ENCODE data around the gene UGDH.
"Not testable (repeated sequence)": the region's sequence is repeated elsewhere in the genome, so short reads cannot be mapped to it uniquely, and the experiment has no call there.

UGDH gene

DNA sequence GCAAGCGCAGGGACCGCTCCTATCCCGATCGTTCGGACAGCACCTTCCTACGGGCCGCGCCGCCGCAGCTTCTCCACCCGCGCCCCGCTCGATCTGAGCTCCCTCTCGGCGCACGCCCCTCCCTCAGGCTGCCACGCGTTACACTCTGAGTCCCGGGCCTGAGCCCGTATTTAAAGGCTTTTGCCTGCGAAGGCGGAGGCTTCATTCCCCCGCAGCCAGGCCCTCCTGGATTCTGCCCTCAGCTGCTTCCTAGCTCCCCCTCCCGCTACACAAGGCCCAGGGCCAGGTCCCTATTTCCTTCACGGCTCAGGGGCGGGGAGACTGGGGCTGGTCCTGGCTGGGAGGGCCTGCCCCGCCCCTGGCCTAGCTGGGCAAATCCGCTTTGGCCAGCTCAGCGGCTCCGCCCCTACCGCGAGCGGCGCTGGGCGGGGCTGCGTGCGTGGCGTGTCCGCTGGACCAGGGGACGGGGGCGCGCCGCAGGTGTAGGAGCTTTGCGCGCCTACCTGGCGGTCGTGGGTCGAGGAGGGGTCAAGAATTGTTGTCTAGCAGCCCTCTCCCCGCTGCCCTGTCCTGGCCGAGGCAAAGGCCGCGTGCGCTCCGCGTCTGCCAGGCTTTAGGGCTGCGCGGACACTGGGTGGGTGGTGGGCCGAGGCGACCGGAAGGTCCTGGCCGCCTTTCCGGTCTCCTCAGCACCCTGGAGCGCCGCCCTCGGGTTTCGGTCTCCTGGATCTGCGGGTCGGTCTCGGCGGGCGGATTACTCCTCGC, at the start of gene UGDH:
TSS of gene UGDH (minus strand) at position 144 of the 765 bp plus-strand sequence. CDS start 5,927 bp downstream, outside the sequence.
- DNase-seq (ENCODE audit: low read depth in 3 of 3), result peak; percentile 82 to 91 (median 86)

DNA sequence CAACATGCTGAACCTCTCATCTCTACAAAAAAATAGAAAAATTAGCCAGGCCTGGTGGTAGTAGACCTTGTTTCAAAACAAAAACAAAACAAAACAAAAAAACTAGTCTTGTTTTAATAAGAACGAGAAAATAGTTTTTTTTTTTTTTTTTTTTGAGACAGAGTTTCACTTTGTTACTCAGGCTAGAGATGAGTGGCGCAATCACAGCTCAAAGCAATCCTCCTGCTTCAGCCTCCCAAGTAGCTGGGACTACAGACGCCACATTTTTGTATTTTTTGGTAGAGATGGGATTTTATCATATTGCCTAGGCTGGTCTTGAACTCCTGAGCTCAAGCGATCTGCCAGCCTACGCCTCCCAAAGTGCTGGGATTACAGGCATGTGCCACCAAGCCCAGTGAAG, 47.7 kb upstream of the UGDH start:
- DNase-seq (ENCODE audit: low read depth in 3 of 3), result no peak

DNA sequence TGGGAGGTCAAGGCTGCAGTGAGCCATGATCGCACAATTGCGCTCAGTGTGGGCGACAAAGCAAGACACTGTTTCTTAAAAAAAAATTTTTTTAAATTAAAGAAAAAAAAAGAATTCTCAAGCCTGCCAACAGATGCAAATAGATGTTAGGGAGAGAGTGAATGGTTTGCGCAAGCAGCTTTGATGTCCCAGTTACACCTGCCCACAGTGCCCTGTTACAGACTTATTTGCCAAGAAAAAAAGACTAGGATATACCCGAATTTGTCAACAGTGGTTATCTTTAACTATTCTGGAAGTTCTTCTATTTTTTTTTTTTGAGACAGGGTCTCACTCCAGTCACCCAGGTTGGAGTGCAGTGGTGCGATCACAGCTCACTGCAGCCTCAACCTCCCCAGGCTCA, 44.3 kb upstream of the UGDH start:
- no peak for DNase-seq (ENCODE audit: low read depth in 3 of 3)

DNA sequence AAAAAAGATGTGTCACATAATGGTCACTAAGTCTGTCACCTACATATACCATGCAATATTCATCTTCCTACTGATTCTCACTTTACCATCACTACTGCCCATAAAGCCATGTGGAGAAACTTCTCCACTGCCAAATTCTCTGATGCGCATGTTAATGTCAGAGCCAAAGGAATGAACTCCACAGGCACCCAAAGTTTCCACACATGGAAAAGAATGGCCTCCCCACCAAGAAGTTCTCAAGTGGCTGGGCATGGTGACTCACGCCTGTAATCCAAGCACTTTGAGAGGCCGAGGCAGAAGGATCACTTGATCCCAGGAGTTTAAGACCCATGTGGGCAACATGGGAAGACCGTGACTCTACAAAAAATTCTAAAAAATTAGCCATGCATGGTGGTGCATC, 43.8 kb upstream of the UGDH start:
- no peak for DNase-seq (ENCODE audit: low read depth in 3 of 3)

DNA sequence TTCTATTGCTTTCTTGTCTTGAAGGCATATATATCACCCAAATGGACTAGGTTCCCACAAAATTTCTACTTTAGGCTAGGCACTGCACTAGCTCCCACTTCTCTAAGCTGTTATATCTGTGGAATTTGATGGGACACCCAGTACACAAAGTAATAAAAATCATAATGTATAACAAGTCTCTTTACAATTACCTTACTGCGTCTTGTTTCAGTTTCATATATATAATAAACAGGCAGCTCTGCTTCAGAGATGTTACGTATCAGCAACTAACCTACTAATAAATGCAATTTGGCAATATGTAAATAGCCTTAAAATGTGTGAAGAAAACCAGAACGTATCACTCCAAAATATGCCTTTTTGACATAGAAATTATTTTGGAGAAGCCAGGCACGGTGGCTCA, 42.0 kb upstream of the UGDH start:
- no peak for DNase-seq (ENCODE audit: low read depth in 3 of 3)

DNA sequence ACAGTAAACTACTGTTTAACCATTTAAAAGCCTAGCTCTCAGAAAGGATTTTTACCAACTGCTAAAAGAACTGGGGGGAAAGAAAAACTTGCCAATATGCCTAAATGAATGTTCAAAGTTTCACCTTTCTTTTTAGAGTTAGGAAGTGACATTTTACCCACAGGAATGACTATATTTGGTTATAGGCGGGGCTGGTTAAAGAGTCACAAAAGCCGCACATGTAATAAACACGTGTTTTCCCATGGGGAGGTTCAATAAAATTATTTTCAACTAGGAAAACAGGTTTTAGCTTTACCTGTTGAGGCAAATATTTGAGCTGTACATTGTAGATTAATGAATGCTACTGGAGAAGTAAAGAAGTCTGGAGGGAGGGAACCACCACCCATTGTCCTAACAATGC, 41.6 kb upstream of the UGDH start:
- DNase-seq (ENCODE audit: low read depth in 3 of 3), result no peak

DNA sequence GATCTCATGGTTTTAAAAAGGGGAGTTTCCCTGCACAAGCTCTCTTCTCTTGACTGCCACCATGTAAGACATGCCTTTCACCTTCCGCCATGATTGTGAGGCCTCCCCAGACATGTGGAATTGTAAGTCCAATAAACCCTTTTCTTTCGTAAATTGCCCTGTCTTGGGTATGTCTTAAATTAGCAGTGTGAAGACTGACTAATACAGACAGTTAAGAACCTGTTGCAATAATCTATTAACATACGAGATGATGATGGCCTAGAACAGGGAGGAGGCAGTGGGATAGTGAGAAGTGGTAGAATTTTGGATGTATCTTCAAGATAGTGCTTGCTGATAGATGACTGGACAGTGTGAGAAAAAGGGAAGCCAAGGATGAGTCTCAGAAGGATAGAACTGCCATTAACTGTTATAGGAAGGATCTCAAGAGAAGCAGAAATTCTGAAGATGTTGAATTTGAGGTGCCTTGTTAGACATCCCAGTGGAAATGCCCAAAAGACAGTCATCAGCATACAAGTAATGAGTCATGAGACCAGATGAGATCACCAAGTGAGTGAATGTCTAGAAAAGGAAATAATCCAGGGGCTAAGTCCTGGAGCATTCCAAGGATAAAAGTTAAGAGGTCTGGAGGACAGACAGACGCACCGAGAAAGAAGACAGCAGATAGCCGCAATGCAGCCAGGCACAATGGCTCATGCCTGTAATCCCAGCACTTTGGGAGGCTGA, 38.8 kb upstream of the UGDH start:
- no peak for DNase-seq (ENCODE audit: low read depth in 3 of 3)

DNA sequence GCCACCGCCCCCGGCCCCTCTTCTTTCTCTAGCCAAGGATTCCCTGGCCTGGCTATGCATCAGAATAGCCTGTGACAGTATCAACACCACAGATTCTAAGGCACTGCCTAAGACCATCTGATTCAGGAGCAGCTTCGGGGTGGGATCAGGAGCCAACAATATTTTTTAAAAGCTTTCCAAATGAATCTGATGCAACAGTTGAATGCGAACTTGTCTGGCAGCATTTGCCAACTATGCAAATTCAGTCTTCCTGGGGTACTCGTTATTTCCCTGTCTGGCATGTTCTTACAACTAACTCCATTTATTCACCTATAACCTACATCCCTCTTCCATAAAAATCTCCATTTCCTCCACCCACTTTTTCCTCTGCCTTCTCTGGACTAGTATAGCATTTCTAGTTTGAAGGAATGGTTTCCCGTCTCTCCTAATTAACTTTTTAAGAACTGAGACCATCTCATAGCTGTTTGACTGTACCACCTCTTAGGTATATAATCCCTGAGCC, 36.2 kb upstream of the UGDH start:
- no peak for DNase-seq (ENCODE audit: low read depth in 3 of 3)

DNA sequence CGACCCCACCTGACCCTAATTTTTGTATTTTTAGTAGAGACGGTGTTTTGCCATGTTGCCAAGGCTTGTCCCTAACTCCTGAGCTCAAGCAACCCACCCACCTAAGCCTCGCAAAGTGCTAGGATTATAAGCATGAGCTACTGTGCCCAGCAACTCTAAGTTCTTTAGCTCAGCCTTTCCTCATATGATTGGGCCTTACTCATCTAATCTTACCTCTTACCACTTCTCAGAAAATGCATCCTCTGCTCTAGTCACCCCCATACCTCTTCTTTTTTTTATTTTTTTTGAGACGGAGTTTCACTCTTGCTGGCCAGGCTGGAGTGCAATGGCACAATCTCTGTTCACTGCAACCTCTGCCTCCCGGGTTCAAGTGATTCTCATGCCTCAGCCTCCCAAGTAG, 35.6 kb upstream of the UGDH start:
- DNase-seq (ENCODE audit: low read depth in 3 of 3), result no peak

DNA sequence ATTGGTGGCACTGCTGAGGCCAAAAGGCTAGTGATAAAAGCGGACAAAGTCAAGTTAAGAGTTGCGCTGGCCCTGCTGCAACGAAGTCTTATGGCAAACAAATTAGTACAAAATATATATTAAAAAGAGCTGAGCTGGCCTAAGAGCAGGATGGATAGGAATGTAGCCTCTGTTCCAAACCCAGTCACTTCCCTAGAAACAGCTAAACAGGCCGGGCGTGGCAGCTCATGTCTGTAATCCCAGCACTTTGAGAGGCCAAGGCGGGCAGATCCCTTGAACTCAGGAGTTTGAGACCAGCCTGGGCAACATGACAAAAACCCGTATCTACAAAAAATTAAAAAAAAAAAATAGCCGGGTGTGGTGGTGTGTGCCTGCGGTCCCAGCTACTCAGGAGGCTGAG, 32.4 kb upstream of the UGDH start:
- DNase-seq (ENCODE audit: low read depth in 3 of 3), result no peak

DNA sequence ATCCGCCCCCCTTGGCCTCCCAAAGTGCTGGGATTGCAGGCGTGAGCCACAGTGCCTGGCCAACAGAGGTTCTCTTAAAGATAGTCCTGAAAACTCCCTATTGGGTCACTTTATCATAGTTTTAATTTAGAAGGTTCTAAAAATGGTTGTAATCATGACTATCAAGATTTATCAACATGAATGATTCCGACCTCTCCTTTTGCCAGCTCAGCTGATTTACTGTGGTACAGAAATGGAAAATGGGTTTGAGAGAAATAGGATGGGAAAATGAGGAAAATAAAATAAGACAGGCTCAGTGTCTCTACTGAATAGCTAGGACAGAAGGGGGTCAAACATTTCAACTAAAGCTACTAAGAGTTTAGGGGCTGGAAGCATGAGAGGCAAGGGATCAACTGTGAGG, 28.2 kb upstream of the UGDH start:
- no peak for DNase-seq (ENCODE audit: low read depth in 3 of 3)

DNA sequence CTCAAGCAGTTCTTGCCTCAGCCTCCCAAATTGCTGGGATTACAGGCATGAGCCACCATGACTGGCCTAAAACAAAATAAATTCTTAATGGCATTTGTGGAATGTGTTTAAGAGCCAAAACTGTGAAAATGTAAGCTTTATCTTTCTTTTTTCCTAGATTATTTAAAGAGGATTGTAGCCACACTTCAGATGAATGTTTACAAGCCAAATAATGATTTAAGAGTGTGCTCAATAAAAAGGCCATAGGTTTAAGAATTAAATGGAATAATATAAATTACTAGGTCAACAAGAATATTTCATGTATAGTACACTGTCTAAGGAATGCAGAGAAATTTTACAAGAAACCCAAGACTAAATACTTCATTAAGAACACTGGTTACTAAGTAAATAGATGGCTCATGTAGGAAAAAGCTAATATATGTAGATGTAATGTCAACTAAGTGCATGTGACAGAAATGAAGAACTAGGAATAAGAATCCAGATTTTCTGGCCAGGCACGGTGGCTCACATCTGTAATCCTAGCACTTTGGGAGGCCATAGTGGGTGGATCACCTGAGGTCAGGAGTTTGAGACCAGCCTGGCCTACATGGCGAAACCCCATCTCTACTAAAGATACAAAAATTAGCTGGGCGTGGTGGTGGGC, 21.3 kb upstream of the UGDH start:
- DNase-seq (ENCODE audit: low read depth in 3 of 3), result no peak

DNA sequence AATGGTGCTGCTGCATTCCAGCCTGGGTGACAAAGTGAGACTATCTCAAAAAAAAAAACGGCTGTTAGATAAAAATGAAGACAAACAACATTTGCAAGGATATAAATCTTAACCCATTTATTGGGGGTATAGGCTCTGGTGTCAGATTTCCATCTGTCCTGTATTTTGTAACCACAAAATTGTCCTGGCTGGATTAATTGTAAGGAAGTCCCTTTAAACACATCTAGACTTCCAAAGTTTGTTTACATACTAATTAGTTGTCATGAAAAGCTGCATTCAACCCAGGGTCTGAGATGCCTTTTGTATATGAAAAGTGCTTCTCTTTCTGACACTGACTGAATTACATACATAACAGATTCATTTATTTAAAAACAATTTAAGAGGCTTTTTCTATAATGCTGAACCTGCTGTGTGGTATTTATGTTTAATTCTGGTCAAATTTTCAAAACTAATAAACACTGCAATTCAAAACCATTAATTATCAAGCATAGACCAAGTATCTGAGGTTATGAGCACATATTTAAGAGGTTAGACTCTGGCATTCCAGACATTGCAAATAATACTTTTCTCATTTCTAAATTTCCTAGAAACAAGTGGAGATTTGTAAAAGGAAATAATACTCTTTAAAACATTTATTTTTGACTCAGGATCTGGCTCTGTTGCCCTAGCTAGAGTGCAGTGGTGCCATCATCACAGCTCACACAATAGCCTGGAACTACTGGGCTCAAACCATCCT, 17.5 kb upstream of the UGDH start:
- DNase-seq (ENCODE audit: low read depth in 3 of 3), result no peak

DNA sequence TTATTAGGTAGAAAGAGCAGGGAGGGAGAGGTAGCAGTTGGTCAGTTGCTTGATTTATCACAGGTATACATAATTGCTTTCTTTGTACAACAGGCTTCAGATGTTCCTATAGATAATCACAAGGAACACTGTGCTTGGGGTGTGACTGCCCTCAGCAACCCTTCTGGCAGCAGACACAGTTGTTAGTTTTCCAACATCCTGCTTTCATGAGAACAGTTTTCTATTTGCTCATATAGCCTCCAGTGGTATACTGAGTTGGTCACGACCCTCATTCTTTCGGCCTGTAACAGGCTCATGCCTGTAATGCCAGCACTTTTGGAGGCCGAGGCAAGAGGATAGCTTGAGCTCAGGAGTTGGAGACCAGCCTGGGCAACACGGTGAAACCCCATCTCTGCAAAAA, 16.8 kb upstream of the UGDH start:
- DNase-seq (ENCODE audit: low read depth in 3 of 3), result not testable (repeated sequence)

DNA sequence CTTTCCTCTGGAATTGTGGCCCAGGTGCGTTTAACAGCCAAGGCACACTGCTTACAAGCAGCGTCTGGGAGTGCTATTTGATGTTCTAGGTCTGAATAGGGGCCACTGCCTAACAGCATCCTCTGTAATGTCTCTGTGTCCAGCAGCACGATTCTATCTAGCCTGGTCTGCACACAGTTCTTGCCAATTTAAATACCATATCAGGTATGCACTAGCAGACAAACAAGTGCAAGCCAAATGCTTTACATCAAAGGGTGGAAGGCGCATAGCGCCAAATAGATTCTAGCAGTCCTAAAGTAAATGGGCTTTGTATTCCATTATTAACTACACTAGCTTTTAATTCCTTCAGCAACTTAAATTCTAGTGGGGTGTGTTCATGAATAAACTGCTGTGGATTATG, 15.8 kb upstream of the UGDH start:
- no peak for DNase-seq (ENCODE audit: low read depth in 3 of 3)

DNA sequence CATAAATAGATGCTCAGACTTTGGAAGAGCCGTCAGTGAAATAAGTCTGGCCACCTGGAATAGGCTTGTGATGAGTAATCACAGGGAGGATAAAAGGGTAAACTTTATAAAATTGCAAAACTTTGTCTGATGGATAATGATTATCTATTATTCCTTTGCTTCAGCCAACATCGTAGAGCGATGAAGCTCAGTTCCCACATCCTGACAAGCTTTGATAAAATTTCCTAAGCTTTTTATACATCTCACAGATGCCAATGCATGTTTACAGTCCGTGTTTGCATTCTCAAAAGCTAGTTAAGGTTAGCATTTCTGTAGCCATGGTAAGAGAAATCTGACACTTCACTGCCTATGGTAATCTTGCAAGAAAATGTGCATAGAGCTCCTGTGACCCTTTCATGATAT, 15.4 kb upstream of the UGDH start:
- no peak for DNase-seq (ENCODE audit: low read depth in 3 of 3)

DNA sequence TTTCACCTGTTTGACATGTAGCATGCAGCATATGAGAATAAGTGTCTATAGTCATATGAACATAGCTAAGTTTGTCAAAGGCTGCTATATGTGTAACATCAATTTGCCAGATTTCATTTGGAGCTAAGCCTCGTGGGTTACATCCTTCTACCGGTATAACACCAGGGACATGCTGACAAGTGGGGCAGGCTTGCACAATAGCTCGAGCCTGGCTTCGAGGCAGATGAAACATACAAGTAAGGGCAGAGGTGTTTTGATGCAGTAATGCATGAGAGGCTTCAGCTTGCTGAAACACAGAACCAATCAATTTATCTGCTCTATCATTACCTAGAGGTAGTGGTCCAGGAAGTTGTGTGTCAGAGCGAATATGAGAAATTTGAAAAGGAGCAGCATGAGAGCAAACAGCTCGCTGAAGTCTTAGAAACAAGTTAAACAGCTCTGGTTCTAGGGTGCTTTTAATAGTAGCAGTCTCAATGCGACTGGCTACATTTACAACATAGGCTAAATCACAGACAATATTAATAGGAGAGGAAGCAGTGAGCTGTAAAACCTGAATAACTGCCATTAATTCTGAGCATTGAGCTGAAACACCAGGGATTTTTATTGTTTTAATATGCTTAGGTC, 14.9 kb upstream of the UGDH start:
- DNase-seq (ENCODE audit: low read depth in 3 of 3), result no peak

DNA sequence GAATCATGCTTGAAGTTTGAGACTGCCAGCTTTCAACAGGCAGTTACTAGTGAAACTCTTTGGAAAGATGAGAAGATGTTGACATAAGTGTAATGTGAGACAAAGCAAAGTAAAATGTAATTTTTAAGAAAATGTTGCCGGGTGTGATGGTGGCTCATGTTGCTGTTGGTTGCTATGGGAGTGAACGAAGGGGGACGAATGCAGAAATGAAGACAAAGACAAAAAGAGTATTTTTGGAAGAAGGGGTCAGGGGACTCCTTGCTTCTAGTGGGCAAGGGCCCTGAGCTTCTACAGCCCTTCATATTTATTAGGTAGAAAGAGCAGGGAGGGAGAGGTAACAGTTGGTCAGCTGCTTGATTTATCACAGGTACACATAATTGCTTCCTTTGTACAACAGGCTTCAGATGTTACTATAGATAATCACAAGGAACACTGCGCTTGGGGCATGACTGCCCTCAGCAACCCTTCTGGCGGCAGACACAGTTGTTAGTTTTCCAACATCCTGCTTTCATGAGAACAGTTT, 11.9 kb upstream of the UGDH start:
- no peak for DNase-seq (ENCODE audit: low read depth in 3 of 3)

DNA sequence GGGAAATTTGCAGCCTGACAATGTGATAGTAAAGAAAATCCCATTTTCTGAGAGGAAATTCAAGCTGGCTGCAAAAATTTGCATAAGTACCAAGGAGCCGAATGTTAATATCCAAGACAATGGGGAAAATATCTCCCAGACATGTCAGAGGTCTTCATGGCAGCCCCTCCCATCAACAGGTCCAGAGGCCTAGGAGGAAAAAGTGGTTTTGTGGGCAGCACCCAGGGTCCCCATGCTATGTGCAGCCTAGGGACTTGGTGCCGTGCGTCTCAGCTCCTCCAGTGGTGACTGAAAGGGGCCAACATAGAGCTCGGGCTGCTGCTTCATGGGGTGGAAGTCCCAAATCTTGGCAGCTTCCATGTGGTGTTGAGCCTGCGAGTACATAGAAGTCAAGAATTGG, 6.3 kb upstream of the UGDH start:
- no peak for DNase-seq (ENCODE audit: low read depth in 3 of 3)

DNA sequence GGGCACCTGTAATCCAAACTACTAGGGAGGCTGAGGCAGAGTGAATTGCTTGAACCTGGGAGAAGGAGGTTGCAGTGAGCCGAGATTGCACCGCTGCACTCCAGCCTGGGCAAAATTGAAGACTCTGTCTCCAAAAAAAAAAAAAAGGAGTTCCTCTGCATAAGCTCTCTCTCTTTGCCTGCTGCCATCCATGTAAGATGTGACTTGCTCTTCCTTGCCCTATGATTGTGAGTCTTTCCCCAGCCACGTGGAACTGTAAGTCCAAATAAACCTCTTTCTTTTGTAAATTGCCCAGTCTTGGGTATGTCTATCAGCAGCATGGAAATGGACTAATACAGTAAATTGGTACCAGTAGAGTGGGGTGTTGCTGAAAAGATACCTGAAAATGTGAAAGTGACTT, 5.0 kb upstream of the UGDH start:
- not testable (repeated sequence) for DNase-seq (ENCODE audit: low read depth in 3 of 3)

DNA sequence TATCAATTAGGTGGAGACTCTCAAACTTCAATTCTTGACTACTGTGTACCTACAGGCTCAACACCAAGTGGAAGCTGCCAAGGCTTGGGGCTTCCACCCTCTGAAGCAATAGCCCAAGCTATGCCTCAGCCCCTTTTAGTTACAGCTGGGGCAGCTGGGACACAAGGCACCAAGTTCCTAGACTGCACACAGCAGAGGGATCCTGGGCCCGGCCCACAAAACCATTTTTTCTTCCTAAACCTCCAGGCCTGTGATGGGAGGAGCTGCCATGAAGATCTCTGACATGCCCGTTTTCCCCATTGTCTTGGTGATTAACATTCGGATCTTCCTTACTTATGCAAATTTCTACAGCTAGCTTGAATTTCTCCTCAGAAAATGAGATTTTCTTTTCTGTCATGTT, 3.4 kb upstream of the UGDH start:
- no peak for DNase-seq (ENCODE audit: low read depth in 3 of 3)
